ENCODE data around the gene HAPSTR1.

GRCh38 chr16:9122342-9122741 lies 30.9 kb downstream of the HAPSTR1 start:
- no peak for TF ChIP-seq CTCF (IDR thresholded peaks at IDR 0.05)
- no peak for TF ChIP-seq POLR2A (IDR thresholded peaks at IDR 0.05; ENCODE audit: low read length)
- TF ChIP-seq USF2 (IDR thresholded peaks at IDR 0.05), result no peak
- TF ChIP-seq NFE2L2 (conservative IDR thresholded peaks at IDR 0.05; ENCODE audit: low read length), result no peak
- no peak for TF ChIP-seq MYC (IDR thresholded peaks at IDR 0.05; ENCODE audit: borderline replicate concordance, low read length)
- no peak for TF ChIP-seq NPAS2 (CRISPR knock-in tag; IDR thresholded peaks at IDR 0.05; ENCODE audit: borderline replicate concordance)
- no peak for TF ChIP-seq HMGXB4 (CRISPR knock-in tag; IDR thresholded peaks at IDR 0.05; ENCODE audit: borderline replicate concordance)
- TF ChIP-seq HDAC2 (IDR thresholded peaks at IDR 0.05), result no peak
- TF ChIP-seq POLR2AphosphoS2 (conservative IDR thresholded peaks at IDR 0.05; ENCODE audit: low read length), result no peak
- no peak for TF ChIP-seq SREBF2 (IDR thresholded peaks at IDR 0.05)
- no peak for TF ChIP-seq RCOR1 (IDR thresholded peaks at IDR 0.05; ENCODE audit: low read depth, low read length)
- no peak for TF ChIP-seq REST (IDR thresholded peaks at IDR 0.05)

Measured in A549 (cell line).